HuH-7 (cell line): ENCODE measurements around the gene MYO3B.
A peak's percentile ranks its signal among the peaks of the same experiment; 100 is the strongest.
"Not testable (repeated sequence)": the region's sequence is repeated elsewhere in the genome, so short reads cannot be mapped to it uniquely, and the experiment has no call there.

Source experiments
- DNase-seq: peaks from one replicate; pipeline ENCODE4 v3.0.0; 2011; ENCODE audit warnings: low spot score

The MYO3B gene

DNA sequence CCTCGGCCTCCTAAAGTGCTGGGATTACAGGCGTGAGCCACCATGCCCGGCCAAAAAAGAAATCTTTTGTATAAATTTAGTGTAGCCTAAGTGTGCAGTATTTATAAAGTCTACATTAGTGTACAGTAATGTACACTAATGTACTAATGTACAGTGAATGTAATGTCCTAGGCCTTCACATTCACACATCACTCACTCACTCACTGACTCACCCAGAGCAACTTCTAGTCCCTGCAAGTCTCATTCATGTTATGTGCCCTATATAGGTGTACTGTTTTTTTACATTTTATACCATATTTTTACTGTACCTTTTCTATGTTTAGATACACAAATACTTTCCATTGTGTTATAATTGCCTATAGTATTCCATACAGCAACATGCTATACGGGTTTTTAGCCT lies 254.9 kb downstream of the MYO3B start:
- no peak for DNase-seq

DNA sequence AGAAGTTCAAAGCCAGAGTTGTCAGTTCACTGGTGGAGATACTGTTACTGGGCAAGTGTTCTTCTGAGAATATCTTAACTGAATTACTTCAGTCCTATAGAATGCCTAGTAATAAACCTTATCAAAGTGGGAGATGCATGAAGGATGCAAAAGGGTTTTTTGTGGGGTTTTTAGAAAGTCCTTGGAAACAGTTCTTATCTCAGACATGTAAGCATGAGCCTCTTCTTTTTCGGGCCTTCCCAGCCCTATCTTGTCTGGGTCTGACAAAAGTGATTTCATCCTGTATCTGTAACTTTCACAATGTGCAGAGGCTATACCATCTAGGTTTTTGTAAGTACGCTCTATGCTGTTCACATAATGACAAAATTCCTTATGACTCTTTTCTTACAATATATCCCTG lies 255.5 kb downstream of the MYO3B start:
- DNase-seq = no peak

DNA sequence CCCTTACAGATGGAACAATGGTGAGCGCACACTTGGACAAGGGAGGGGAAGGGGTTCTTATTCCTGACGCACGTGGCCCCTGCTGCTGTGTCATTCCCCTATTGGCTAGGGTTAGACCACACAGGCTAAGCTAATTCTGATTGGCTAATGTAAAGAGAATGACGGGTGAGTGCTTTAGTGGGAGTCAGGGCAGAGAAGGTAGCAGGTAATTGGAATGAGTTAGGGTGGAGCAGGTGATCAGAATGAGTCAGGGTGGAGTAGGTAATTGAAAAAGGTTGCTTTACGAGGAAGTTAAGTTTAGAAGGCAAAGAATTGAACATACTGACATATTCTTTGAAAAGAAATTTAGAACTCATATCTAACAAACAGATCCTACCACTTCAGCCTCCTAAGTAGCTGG lies 256.4 kb downstream of the MYO3B start:
- not testable (repeated sequence) for DNase-seq

- DNase-seq = no peak
Measured at GRCh38 chr2:170434900-170435621, 257.1 kb downstream of the MYO3B start.

DNA sequence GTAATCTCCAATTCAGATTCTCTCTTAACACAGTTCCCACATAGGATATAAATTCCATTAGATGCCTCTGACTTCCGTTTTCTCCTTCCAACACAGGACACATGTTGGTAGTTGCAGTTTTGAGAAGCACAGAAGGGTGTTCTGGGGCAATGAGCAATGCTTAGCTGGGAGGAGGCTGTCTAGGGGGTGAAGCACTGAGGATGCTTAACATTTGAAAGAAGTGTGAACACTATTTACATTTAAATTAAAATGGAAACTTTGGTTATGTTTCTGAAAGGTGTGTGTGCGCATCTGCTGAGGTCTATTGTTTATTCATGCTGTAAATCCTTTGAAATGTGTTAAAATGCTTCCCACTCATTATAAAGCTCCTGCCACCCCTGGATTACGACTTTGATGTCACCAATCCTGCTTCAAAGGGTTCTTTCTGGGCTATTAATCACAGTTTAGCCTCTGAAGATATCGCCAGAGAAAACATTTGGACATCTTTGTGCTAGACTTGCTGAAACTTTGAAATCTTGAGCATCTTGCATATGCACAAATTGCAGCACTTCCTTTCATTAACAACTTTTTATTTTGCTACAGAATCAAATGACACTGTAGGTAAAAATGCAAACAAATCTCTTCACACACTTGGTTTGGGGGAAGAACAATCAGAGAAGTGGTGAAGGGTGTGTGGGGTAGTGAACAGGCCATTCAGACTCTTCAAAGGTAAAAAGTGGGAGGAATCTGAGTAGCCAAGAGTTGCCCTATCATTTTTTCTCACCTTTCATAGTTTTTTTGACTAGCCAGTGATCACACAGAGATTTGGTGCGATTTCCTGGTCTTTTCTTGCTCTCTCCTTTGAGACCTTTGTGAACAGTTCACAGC lies 258.4 kb downstream of the MYO3B start:
- no peak for DNase-seq

DNA sequence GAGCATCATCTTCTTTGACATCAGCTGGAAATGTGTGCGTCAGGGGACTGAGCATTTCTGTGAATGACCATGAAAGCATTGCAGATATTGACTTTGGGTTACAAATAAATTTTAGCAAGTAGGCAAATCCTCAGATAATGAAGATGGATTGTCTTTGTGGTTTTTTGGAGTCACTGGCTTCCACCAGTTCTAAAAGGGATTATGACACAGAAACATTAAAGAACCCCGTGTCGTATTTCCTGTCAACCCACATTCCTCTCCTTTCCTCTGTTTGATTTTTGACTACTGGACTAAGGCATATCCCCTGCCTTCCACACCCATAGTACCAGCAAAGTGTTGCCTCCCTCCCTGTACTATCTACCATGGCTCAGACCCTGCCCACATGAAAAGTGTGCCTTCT lies 268.1 kb downstream of the MYO3B start:
- no peak for DNase-seq

DNA sequence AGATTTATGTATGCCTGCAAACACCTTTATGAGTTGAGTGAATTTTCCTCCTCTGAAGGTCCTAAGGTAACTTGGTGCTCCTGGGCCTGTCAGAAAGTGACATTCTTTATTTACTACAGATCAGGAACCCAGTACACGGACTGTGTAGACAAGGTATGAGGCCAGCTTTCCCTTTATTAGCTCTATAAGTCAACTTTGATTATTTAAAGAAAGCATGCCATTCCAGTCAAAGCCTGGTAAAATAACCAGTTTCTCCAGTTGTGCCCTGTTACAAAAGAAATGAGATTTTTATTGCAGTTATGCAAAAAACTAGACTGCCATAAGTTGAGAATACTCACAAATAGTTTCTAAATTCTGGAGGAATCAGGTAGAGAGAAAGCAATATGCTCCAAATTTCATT lies 271.1 kb downstream of the MYO3B start:
- DNase-seq = no peak

- no peak for DNase-seq
Measured at GRCh38 chr2:170454471-170455372, 276.8 kb downstream of the MYO3B start.

DNA sequence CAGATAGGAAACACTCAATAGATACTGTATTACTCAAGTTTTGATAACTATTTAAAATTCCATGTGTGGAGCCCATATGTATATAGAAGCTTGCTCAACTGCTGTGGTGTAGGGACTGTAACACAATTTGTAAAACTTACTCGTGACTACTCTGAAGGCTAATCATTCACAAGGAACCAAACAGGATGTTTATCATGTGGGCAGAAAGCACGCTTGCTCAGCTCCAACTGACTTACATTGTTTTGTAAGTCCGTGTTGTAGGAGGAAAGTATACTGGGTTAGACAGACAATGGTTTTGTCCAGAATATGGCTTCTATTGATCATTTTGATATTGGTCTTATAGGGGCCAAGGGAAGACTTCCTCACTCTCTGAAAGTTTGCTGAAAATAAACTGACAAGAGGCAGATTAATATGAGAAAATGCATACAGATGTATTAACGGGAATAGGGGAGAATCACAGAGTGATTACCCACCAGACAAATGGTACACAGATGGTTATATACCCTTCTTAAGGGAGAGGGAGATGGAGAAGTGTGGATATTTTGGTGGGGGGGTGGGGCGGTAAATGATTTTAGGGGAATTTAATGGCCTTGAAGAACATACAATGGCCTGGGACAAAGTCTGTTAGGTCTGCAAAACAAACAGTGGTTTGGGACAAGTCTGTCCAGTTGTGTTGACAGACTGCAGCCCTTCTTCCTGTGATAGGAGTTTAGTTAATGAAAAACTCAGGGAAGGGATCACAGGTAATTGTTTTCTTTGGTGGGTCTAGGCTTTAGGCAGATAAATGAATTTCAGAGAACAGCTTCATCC lies 277.9 kb downstream of the MYO3B start:
- peak; percentile 80 for DNase-seq

GRCh38 chr2:170456914-170457313 lies 279.0 kb downstream of the MYO3B start:
- no peak for DNase-seq

GRCh38 chr2:170457742-170458141 lies 279.8 kb downstream of the MYO3B start:
- DNase-seq = no peak

DNA sequence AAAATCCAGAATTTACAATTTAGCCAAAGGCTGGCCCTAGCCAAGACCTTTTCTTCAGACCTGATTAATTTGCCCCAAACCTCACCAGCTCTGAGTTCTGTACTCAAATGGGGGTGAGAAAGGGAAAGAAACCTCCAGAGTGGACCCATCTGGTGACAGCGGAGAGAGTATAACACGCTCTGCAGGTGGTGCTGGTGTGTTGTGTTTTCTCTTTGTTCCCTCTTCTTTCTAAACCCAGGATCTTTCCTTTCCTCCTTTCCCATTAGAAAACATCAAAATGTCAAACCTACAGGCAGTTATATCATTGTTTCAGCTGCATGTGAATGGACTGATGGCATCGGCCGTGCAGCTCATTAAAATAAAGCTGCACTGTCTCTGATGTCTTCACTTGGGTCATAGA lies 283.9 kb downstream of the MYO3B start:
- peak; percentile 41 for DNase-seq

DNA sequence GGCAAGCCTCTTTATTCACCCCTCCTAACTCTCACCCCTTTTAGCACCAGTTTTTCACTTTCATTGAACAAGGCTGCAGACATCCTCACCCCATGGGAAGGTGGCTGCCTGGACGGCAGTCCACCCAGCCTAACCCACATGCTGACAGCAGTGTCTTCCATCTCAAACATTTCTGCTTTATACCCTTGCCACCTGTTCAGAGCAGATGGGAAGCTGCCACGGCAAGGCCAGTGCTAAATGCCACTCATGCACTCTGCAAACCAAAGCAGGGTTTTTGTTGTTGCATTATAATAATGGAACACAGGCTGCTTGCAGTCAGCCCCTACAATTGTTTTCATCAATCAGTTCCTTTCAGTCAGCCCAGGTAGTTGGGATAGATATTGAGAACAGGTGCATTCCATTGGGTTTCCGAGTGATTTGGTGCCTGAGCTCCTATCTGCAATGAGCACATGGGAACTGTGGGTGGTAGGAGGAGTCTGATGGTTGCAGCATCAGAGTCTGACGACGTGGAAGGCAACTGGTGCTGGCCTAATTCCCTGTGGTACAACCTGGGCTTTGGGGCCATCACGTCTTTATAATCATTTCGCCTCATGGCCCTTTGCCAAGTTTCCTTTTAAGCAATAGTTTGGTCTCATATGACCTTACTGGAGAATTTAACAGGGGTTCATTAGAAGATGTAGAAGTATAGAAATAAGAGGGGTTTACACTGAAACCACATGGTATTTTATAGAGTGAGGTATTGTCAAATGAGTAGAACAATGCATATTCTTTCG lies 284.7 kb downstream of the MYO3B start:
- DNase-seq = no peak

GRCh38 chr2:170463206-170463537 lies 285.2 kb downstream of the MYO3B start:
- no peak for DNase-seq

DNA sequence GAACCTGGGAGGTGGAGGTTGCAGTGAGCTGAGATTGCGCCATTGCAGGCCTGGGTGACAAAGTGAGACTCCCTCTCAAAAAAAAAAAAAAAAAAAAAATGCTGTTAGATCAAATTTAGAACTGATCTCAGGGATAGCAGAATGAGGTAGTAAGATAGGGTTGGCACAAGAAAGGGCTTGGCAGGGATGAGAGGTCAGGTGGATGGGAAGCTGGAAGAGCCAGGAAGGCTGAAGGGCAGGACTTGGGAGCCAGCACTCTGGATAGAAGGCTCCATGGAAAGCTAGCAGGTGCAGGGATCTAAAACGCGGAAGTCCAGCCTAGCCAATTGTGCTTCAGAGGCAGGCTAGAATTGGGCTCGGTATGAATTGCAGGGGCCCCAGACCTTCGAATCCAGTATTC lies 286.3 kb downstream of the MYO3B start:
- DNase-seq = no peak

DNA sequence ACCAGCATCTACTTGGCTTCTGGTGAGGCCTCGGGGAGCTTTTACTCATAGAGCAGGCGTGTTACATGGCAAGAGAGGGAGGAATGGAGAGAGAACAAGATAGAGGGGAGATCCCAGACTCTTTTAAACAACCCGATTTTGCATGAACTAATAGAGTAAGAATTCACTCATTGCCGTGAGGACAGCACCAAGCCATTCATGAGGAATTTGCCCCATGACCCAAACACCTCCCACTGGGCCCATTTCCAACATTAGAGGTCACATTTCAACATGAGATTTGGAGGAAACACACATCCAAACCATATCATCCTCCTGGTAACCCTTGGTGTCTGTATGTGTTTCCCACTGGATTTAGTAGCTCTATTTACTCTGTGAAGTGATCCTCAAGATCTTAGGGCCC lies 287.3 kb downstream of the MYO3B start:
- DNase-seq = no peak

GRCh38 chr2:170466632-170467031 lies 288.7 kb downstream of the MYO3B start:
- DNase-seq = no peak

DNA sequence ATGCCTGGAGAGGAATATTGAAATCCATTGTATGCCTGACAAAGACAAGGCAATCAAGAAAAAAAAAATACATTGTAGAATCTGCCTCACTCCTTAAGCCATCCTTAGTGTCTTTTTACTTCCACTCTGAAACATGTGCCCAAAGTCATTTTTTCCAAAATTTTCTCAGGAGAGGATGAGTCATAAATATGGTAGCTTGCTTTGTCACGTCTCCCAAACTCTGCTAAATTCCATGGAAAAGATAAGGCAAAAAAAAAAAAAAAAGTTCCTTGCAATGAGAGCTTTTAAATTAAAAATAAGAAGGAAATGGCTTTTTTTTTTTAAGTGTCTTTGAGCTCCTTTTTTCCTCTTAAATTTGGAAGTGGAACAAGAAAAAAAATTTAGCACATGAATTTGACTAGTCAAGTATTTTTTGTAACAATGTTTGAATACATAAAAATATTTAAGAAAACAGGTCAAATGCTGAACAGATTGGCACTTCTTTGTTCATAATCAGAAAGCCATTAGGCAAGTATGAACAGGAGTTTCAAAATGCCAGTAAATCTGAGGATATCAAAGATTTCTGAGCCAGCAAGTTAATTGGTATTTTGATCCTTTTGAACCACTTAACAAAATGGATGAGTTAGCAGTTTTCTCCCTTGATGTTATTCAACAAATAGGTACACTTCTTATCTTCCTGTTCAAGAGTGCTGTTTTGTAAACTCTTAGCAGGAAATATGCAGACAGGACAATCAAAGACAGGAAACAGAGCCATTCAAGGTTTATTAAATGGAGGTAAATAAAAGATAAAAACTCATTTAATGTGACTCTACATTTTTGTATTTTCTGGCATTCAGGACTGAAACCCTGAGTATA lies 289.8 kb downstream of the MYO3B start:
- DNase-seq = no peak

DNA sequence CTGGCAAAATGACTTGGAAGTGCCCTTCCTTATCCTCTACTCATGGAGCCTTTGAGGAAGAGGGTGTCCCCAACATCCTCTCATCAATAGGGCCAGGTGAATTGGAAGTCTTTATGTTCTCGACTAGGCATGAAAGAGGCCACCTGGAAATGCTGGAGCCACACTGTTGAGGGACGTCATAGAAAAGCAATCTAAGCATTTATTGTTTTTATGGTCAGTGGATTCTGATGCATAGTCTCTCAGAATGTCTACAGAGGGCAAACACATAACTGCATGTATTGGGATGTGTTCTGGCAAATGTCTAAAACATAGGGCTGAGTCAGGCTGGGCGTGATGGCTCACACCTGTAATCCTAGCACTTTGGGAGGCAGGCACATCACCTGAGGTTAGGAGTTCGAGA lies 290.6 kb downstream of the MYO3B start:
- no peak for DNase-seq

- DNase-seq = not testable (repeated sequence)
Measured at GRCh38 chr2:170472498-170472897, 294.6 kb downstream of the MYO3B start.
